IgD-negative memory B cell (primary cell): ENCODE measurements around the gene VWA1. TPM values are rescaled to one million over a fixed set of nuclear protein-coding genes. Genes with fewer than 3 reads are reported as not detected.
"Not testable (repeated sequence)": the region's sequence is repeated elsewhere in the genome, so short reads cannot be mapped to it uniquely, and the experiment has no call there.

Source experiments
- H3K27ac Mint-ChIP-seq, 3 donors: one replicate each; pipeline ENCODE4 v1.8.0; 2020 to 2022; ENCODE audit warnings: mild to moderate bottlenecking in 3 of 3, mixed read lengths in 3 of 3, moderate library complexity in 1 of 3
- H3K27me3 Mint-ChIP-seq: one replicate; pipeline ENCODE4 v1.8.0; 2021; ENCODE audit warnings: mixed read lengths
- H3K36me3 Mint-ChIP-seq: one replicate; pipeline ENCODE4 v1.8.0; 2020; ENCODE audit warnings: mild to moderate bottlenecking, mixed read lengths
- H3K4me1 Mint-ChIP-seq, 3 donors: one replicate each; pipeline ENCODE4 v1.8.0; 2020 to 2022; ENCODE audit warnings: mixed read lengths in 3 of 3, mild to moderate bottlenecking in 1 of 3
- H3K4me3 Mint-ChIP-seq, 4 donors: one replicate each; pipeline ENCODE4 v1.8.0; 2020 to 2022; ENCODE audit warnings: mild to moderate bottlenecking in 4 of 4, mixed read lengths in 4 of 4, moderate library complexity in 3 of 4
- H3K9me3 Mint-ChIP-seq, 3 donors: one replicate each; pipeline ENCODE4 v1.8.0; 2020 to 2021; ENCODE audit warnings: mixed read lengths in 3 of 3, mild to moderate bottlenecking in 1 of 3
- polyA plus RNA-seq: library from polyadenylated mRNA; unstranded; fragments of 300-500 nt; fragmentation: Illumina TruSeq; gene quantifications from one replicate; pipeline ENCODE4 v1.2.3, GENCODE V29; 2021

VWA1 gene
- polyA plus RNA-seq, 1 donor from 2014 or later: not detected

DNA sequence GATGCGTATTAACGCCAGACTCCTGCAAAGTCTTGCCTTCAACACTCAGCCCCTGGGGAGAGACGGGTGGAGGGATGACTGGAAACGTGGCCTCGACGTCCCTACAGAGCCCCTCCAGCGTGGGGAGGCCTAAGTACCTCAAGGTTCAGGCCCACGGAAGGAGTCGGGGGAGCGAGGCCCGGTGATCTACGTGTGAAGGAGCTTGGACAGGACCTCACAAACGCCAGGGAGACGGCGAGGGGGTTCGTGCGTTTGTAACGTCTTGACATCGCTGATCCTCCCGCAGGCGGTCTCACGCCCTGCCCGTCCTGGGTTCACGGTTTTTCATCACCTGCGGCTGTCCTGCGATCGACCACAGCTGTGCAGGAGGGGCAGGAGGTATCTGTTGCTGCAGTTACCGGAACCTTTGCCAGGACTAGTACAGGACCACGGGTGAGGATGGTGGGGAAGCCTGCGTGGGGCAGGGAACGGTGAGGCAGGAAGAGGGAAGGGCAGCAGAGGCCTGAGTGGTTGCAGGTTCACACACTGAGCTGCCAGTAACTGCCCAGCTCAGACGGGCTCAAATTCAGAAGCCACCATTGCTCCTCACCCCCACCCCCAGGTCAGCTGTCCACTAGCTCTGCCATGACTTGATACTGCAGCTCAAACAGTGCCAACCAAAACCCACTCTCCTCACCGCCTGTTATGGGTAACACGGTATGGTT is 35.5 kb upstream of the VWA1 start:
- peak overlapping the region; percentile 89 to 99 (median 94) for H3K4me3 Mint-ChIP-seq
- peaks cover 12% of the 10 kb centered on the region for H3K36me3 Mint-ChIP-seq
- peaks cover 23 to 29% (median 23%) of the 10 kb centered on the region in 3 donors for H3K4me1 Mint-ChIP-seq
- no peaks in the 10 kb centered on the region for H3K27me3 Mint-ChIP-seq
- peak overlapping the region; percentile 91 to 99 (median 95) for H3K27ac Mint-ChIP-seq
- H3K9me3 Mint-ChIP-seq: no peaks in the 10 kb centered on the region

DNA sequence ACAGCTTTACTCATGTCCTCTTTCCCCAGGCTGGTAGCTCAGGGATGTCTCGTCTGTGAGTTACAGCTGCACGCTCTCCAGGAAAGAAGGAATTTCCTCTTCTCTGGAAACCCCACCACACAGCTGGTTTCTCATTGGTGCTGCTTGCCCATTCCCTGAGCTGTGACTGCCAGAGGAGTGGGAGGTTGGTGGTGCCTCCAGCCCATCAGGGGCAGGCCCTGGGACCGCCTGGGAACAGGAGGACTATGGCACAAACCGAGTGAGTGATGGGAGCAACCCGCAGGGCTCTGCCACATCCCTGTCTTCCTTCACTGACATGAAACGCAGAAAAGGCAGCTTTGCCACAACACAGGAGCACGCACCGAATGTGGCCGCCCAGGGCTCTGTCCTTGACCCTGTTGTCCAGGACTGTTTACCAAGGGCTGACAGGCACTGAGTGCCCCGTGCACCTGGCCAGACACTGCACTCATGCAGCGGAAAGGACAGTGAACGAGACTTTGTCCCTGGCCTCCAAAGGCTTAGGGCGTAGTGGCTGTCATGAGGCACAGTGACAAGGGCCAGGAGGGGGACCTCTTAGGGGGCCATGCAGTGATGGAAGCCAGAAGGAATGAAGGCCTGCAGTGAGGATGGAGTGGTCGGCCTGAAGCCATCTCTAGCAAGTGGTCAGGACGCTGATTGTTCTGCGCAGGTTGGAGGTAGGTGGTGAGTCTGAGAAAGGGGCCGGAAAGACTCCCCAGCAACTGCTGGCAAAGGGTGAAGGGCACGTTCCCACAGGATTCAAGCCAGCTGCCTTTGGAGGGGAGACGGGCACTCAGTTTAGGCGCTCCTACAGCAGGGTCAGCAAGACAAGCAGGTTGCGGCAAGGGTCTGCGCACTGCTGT is 34.7 kb upstream of the VWA1 start:
- Mint-ChIP-seq H3K36me3 (peaks cover 8% of the 10 kb centered on the region), H3K27me3 (no peaks in the 10 kb centered on the region), H3K4me3 (peak overlapping the region; percentile 89 to 99 (median 94)), H3K27ac (peak overlapping the region; percentile 91 to 99 (median 95)), H3K9me3 (no peaks in the 10 kb centered on the region), H3K4me1 (peaks cover 15 to 24% (median 18%) of the 10 kb centered on the region in 3 donors)

DNA sequence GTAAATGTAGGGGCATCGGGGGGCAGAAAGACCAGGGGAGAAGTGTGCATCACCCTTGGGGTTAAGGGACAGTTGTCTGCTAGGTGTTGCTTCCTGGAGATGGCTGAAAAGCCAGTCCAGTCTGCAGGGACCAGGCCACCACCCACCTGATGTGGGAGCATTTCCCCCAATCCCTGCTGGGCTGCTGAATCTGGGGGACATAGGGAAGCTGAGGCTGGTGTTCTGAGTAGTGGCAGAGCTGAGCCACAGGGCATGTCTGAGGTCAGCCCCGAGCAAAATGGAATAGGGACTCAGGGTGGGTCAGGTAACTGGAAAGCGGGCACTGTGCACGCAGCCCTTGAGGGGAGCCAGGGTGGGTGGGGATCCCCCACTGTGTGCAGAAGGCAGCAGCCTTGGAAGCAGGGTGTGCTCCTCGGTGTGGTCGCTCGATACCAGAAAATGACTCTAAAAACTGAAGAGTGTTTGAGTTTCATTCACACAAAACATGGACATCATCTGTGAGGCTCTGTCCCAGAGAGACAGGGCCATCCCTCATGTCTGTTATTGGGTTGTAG is 34.0 kb upstream of the VWA1 start:
- no peaks in the 10 kb centered on the region for H3K9me3 Mint-ChIP-seq
- peaks cover 15 to 28% (median 21%) of the 10 kb centered on the region in 3 donors for H3K4me1 Mint-ChIP-seq
- peak overlapping the region; percentile 23 to 99 (median 82) for H3K27ac Mint-ChIP-seq
- peaks cover 8% of the 10 kb centered on the region for H3K36me3 Mint-ChIP-seq
- peak overlapping the region in 3 of 4 donors; percentile 46 to 99 (median 87) for H3K4me3 Mint-ChIP-seq
- no peaks in the 10 kb centered on the region for H3K27me3 Mint-ChIP-seq

DNA sequence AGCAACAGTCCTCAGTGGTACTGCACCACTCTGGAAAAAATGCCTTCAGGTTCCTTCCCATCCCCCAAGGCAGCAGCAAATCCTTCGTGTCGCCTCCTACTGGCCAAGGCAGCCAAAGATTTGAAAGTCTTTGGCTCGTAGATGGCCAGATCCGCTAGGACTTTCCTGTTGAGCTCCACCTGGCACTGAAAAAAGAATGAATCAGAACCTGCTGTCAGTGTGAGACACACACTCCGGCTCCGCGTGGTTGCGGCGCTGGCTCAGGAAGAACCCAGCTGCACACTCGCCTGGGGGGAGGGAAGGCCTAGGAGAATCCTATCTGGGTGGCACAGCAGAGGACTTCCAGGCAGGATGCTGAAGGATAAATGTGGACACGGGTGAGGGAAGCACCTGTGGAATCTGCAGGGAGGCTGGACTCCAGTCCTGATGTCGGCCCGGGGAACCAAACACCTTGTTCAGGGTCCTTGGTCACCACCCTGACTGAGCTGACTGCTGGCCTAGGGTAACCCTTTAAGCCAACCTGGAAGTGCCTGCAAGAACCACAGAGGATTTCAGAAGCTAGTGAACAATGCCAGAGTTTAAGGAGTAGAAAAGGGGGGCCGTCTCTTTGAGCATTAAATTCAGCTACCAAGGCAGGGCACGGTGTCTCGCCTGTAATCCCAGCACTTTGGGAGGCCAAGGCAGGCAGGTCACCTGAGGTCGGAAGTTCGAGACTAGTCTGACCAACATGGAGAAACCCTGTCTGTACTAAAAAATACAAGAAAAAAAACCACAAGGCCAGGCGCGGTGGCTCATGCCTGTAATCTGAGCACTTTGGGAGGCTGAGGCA is 33.2 kb upstream of the VWA1 start:
- Mint-ChIP-seq H3K4me1 (peaks cover 15 to 28% (median 24%) of the 10 kb centered on the region in 3 donors), H3K4me3 (peak overlapping the region; percentile 46 to 99 (median 69)), H3K36me3 (peaks cover 8% of the 10 kb centered on the region), H3K27me3 (no peaks in the 10 kb centered on the region), H3K27ac (peak overlapping the region in 1 of 3 donors; percentile 99), H3K9me3 (no peaks in the 10 kb centered on the region)

DNA sequence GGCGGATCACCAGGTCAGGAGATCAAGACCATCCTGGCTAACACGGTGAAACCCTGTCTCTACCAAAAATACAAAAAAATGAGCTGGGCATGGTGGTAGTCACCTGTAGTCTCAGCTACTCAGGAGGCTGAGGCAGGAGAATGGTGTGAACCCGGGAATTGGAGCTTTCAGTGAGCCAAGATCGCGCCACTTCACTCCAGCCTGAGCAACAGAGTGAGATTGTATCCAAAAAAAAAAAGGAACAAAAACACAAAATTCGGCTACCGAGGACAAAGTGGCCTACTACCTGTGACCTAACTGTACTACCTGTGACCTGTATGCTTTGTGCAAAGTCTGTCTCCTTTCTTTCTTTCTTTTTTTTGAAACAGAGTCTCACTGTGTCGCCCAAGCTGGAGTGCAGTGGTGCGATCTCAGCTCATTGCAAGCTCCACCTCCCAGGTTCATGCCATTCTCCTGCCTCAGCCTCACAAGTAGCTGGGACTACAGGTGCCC is 32.5 kb upstream of the VWA1 start:
- not testable (repeated sequence) for H3K27me3 Mint-ChIP-seq, H3K9me3 Mint-ChIP-seq, H3K27ac Mint-ChIP-seq, H3K36me3 Mint-ChIP-seq
- H3K4me1 Mint-ChIP-seq: peaks cover 11 to 25% (median 20%) of the 10 kb centered on the region in 3 donors
- H3K4me3 Mint-ChIP-seq: peak overlapping the region in 2 of 4 donors; percentile 18 to 99

DNA sequence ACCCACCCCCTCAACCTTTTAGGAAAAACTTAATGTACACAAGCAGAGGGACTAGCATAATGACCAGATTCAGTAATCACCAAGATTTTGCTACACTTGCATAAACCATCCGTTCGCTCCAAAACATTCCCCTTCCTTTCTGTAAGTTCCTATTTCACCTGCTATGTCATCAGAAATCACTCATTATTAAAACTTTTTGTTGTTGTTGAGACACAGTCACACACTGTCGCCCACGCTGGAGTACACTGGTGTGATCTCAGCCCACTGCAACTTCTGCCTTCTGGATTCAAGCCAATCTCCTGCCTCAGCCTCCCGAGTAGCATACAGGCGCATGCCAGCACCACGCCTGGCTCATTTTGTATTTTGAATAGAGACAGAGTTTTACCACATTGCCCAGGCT is 31.8 kb upstream of the VWA1 start:
- Mint-ChIP-seq H3K27ac (peak overlapping the region in 1 of 3 donors; percentile 57), H3K27me3 (no peaks in the 10 kb centered on the region), H3K36me3 (peaks cover 8% of the 10 kb centered on the region), H3K9me3 (no peaks in the 10 kb centered on the region), H3K4me1 (peaks cover 10 to 25% (median 15%) of the 10 kb centered on the region in 3 donors), H3K4me3 (peak overlapping the region in 3 of 4 donors; percentile 4 to 99 (median 70))

DNA sequence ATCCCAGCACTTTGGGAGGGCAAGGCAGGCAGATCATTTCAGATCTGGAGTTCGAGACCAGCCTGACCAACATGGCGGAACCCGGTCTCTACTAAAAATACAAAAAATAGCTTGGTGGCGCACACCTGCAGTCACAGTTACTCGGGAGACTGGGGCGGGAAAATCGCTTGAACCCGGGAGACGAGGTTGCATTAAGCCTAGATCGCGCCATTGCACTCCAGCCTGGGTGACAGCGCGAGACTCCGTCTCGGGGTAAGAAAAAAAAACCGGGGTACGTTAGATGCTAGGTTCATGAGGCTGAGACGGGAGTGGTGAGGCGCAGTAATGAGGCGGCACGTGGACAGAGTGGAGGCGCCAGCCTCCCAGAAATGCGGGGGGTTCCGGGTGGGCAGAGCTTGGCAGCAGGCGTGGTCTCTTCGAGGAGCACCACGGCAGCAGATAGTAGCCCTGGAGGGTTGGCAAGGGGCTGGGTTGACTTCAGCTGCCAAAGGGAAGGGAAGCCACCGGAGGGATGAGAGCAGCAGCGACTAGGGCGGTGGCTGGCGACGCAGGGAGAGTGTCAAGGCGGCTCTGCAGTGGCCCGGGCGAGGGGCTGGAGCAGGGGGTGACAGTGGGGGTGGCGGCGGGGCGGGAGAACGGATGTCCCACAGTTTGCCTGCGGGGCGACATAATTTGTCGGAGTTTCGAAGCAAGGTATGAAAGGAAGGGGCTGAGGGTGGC is 29.2 kb upstream of the VWA1 start:
- H3K9me3 Mint-ChIP-seq: no peaks in the 10 kb centered on the region
- peak overlapping the region; percentile 90 to 97 (median 94) for H3K4me3 Mint-ChIP-seq
- peaks cover 8% of the 10 kb centered on the region for H3K36me3 Mint-ChIP-seq
- H3K27me3 Mint-ChIP-seq: no peaks in the 10 kb centered on the region
- peaks cover 4 to 21% (median 15%) of the 10 kb centered on the region in 3 donors for H3K4me1 Mint-ChIP-seq
- peak overlapping the region; percentile 81 to 93 (median 93) for H3K27ac Mint-ChIP-seq

DNA sequence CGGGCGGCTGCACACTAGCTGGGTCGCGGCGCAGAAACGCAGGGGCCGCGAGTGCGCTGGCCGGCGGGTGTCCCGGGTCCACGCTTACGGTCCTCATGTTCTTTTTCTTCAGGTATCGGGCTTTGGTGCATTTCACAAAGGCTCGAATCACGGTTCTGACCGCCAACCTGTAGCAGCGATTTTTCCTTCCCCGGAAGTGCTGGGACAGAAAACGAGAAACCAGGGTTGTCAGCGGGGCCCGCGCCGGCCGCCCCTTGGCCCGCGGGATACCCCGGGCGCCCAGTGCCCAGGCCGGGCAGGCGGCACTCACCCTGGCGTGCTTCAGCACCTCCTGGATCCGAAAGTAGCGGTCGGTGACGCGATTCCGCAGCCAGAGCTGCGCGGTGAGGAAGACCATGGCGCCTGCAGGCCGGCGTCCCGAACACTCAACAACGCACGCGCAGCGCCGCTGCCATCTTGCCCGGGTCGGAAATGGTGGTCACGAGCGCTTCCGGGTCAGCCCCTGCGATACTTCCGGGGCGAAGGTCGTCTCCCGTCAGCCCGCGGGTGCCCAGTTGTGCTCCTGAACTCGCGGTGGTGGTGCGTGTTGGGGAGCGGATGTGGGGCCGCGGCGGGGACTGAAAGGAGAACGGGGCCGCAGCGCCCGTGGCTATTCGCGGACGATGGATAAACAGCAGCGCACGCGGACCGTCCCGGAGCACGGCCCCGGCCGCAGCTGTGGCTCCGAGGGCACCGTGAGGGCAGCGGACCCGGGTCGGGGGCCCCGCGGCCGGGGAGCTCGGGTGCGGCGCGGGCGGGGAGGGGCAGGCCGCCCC is 28.5 kb upstream of the VWA1 start, which contains the start of gene MRPL20:
TSS of gene MRPL20 (minus strand) at position 473 of the 815 bp plus-strand sequence. CDS start at position 397, 76 bp downstream.
- Mint-ChIP-seq H3K36me3 (peaks cover 7% of the 10 kb centered on the region), H3K27ac (peak within 1 kb of the TSS; percentile 81 to 93 (median 93)), H3K27me3 (no peaks in the 10 kb centered on the region), H3K4me1 (peaks cover 4 to 19% (median 15%) of the 10 kb centered on the region in 3 donors), H3K9me3 (no peaks in the 10 kb centered on the region), H3K4me3 (peak within 1 kb of the TSS; percentile 90 to 97 (median 94))

DNA sequence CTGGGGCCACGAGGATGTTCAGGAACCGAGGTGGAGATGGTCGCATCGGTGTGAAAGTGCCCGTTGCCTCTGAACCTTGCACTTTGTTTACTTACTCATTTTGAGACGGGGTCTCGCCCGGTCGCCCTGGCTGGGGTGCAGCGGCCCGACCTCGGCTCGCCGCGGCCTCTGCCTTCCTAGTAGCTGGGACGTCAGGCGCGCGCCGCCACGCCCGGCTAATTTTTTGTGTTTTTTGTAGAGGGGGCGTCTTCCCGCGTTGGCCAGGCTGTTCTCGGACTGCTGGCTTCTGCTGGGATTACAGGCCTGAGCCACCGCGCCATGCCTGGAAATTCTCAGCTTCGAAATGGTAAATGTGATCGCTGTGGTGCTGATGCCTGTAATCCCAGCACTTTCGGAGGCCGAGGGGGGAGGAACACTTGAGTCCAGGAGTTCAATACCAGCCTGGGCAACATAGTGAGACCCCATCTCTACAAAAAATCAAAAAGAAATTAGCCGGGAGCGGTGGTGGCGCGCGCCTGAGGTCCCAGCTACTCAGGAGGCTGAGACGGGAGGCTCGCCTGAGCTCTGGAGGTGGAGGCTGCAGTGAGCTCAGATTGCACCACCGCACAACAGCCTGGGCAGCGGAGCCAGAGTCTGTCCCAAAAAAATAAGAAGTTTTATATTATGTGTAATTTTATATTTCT is 27.7 kb upstream of the VWA1 start:
- Mint-ChIP-seq H3K4me1 (peaks cover 7 to 17% (median 15%) of the 10 kb centered on the region in 3 donors), H3K36me3 (peaks cover 6% of the 10 kb centered on the region), H3K27me3 (no peaks in the 10 kb centered on the region), H3K27ac (peak overlapping the region; percentile 80 to 93 (median 81)), H3K9me3 (no peaks in the 10 kb centered on the region), H3K4me3 (peak overlapping the region; percentile 90 to 97 (median 92))

DNA sequence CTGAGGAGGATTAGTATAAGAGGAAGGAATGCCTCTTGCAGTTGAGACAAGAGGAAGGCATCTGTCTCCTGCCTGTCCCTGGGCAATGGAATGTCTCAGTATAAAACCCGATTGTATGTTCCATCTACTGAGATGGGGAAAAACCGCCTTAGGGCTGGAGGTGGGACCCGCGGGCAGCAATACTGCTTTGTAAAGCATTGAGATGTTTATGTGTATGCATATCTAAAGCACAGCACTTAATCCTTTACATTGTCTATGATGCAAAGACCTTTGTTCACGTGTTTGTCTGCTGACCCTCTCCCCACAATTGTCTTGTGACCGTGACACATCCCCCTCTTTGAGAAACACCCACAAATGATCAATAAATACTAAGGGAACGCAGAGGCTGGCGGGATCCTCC is 25.3 kb upstream of the VWA1 start:
- Mint-ChIP-seq H3K4me3 (peak overlapping the region in 2 of 4 donors; percentile 12 to 72), H3K4me1 (peaks cover 8 to 13% (median 8%) of the 10 kb centered on the region in 3 donors), H3K27ac (peak overlapping the region in 1 of 3 donors; percentile 83)
- not testable (repeated sequence) for H3K9me3 Mint-ChIP-seq, H3K36me3 Mint-ChIP-seq, H3K27me3 Mint-ChIP-seq

DNA sequence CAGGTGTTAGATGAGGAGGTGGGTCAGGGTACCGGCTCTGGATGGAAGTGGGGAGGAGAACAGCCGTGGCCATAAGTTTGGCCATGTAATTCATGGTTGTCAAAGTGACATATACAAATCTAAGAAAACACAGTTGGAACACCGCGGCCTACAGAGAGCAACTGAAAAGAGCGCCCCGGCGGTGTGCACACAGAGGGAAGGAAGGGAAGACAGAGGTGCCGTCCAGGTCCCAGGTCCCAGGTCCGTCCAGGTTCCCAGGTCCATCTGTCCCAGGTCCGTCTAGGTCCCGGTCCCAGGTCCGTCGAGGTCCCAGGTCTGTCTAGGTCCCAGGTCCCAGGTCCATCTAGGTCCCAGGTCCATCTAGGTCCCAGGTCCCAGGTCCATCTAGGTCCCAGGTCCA is 23.9 kb upstream of the VWA1 start:
- Mint-ChIP-seq H3K27me3 (peaks cover 1% of the 10 kb centered on the region), H3K4me1 (peaks cover 3 to 10% (median 8%) of the 10 kb centered on the region in 3 donors), H3K9me3 (peaks cover 0 to 2% (median 0%) of the 10 kb centered on the region in 3 donors), H3K36me3 (no peaks in the 10 kb centered on the region), H3K4me3 (peak overlapping the region in 1 of 4 donors; percentile 27), H3K27ac (no peak overlapping the region)

DNA sequence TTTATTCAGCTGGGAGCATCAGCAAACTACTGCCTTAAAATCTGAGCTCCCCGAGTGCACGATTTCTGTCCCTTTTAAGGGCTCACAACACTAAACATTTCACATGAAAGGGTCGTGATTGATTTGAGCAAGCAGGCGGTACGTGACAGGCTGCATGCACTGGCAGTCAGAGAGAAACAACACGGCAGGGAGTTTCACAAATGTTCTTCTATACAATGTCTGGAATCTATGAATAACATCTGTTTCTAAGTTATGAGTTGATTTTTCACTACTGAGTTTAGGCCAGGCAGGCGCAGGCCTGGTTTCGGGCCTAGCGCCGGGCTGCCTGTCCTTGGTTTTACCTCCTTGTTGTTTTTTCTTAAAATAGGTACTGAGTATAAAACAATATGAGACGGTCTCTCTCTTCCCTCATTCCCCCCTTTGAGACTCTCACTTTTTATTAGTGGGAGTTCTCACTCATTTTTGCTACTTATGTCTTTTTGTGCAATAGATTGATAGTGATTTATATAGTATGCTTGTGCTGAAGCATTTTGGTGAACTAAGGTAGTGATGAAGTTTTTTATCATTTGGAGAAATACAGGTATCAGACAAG is 23.1 kb upstream of the VWA1 start:
- not testable (repeated sequence) for H3K27ac Mint-ChIP-seq, H3K9me3 Mint-ChIP-seq, H3K27me3 Mint-ChIP-seq, H3K4me1 Mint-ChIP-seq, H3K36me3 Mint-ChIP-seq
- H3K4me3 Mint-ChIP-seq: peak overlapping the region in 1 of 4 donors; percentile 60
